ENCODE results near the gene ABCA1. TPM values are rescaled to one million over a fixed set of nuclear protein-coding genes. Genes with fewer than 3 reads are reported as not detected.

Gene ABCA1
- total RNA-seq, 2 donors from 2014 or later: 7.9 to 19.2 TPM

DNA sequence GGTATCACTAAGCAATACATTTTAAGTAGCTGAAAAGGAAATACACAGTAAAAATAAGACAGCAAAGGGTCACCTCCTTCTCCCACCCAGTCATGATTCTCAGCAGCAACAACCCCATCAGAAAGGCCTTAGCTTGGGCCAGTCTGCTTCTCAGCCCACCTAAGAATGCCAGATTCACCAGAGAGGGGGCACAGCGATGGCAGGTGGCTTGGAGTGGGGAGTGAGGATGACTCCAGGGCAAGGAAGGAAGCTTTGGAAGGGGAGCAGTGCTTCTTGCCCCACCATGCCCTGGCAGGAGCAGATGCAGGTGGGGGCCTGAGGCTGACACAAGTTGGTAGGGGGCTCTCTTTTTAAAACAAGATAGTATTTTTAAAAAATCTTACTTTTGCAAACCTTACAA lies 51.4 kb downstream of the ABCA1 start:
- no peaks in the 10 kb centered on the region for H3K27me3 ChIP-seq
- no peaks in the 10 kb centered on the region for H3K9me3 ChIP-seq
- no peak overlapping the region for H3K27ac ChIP-seq
- peaks cover 19% of the 10 kb centered on the region for H3K36me3 ChIP-seq
- TF ChIP-seq CTCF (IDR thresholded peaks at IDR 0.05): no peak
- H3K4me1 ChIP-seq: peaks cover 0 to 24% of the 10 kb centered on the region in 2 donors
- no peak overlapping the region for H3K4me3 ChIP-seq
- no peak for DNase-seq (ENCODE audit: low spot score)

DNA sequence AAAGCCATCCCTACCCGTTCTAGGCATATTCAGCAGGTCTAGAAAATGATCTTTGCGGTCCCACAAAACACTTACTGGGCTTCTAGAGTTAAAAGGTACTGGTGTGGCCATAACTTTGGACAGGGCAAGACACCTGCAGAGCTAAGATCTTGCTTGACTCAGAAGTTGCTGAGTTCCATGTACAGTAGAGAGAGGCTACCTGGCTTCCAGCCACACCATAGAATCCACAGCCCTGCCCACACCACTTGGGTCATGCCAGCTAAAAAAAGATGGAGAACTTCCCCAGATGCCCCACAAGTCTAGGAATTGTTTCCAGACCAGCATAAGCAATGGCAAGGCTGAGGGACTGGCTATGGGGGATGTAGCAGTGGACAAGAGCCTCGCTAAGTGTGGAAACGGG lies 52.1 kb downstream of the ABCA1 start:
- Histone ChIP-seq H3K9me3 (no peaks in the 10 kb centered on the region), H3K36me3 (peaks cover 19% of the 10 kb centered on the region), H3K4me3 (no peak overlapping the region), H3K4me1 (peaks cover 0 to 24% of the 10 kb centered on the region in 2 donors), H3K27me3 (no peaks in the 10 kb centered on the region), H3K27ac (no peak overlapping the region)
- no peak for TF ChIP-seq CTCF (IDR thresholded peaks at IDR 0.05)
- DNase-seq (ENCODE audit: low spot score): no peak

DNA sequence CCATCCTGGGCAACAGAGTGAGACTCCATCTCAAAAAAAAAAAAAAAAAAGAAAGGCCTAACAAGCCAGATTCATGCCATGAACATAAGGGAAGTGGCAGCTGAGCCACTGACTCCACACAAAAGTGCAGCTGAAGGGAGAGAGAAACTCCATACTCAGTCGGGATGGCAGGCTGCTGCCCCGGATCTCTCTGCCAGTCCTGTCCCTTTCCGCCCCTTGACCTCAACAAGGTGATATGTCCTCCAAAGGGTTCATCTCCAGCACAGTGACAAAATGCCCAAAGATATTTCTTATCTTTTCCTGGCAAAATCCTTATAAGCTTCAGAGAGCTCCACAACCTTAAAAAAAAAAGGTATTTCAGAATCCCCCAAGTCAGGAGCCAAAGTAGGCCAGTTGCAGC lies 52.6 kb downstream of the ABCA1 start:
- DNase-seq (ENCODE audit: low spot score): no peak
- Histone ChIP-seq H3K27ac (no peak overlapping the region), H3K27me3 (no peaks in the 10 kb centered on the region), H3K36me3 (peaks cover 14% of the 10 kb centered on the region), H3K4me1 (peaks cover 0 to 26% of the 10 kb centered on the region in 2 donors), H3K9me3 (no peaks in the 10 kb centered on the region), H3K4me3 (no peak overlapping the region)
- TF ChIP-seq CTCF (IDR thresholded peaks at IDR 0.05): no peak

- no peak for DNase-seq (ENCODE audit: low spot score)
- Histone ChIP-seq H3K9me3 (no peaks in the 10 kb centered on the region), H3K36me3 (peaks cover 14% of the 10 kb centered on the region), H3K4me1 (peaks cover 0 to 39% of the 10 kb centered on the region in 2 donors), H3K27me3 (no peaks in the 10 kb centered on the region), H3K4me3 (no peak overlapping the region), H3K27ac (peak overlapping the region; percentile 39 to 64)
- no peak for TF ChIP-seq CTCF (IDR thresholded peaks at IDR 0.05)
Observed at GRCh38 chr9:104873489-104873850, 54.5 kb downstream of the ABCA1 start.

DNA sequence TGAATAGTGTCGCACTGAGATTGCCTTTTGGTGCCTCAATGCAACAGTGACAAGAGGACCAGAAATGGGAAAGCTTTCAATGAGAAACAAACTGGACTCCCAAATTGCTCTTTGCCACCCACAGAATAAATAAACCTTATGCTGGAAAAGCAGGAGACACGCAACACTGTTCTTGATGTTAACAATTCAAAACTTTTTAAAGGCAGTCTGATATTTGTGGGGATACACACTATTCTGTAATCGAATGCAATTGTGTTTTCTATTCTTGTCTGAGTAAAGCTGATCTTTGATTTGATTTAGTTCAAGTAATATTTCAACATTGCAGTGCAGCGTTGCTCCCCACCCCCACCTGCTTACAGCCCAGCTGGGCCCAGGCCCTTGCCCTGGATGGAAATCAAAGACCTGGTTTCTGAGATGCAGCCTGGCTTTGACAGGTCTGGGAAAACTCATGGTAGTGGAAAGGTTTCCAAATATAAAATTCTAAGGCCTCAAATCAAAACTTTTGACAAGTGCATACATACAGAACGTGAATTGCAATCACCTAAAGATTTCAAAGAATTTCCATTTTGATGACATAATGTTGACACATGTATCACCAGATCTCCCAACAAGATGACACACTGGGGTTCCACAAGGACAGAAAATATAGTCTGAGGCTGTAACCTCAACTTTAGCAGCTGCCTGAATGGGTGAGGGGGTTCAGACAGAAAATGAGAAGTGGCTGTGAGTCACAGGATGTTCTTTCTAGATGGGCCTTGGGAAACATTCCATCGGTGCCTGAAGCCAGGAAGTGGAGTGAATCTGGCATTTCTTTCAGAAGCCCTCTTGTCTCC lies 55.1 kb downstream of the ABCA1 start:
- H3K4me1 ChIP-seq: peaks cover 0 to 43% of the 10 kb centered on the region in 2 donors
- H3K9me3 ChIP-seq: no peaks in the 10 kb centered on the region
- no peak for TF ChIP-seq CTCF (IDR thresholded peaks at IDR 0.05)
- no peak overlapping the region for H3K4me3 ChIP-seq
- H3K36me3 ChIP-seq: peaks cover 16% of the 10 kb centered on the region
- peak overlapping the region; percentile 39 to 64 for H3K27ac ChIP-seq
- no peaks in the 10 kb centered on the region for H3K27me3 ChIP-seq
- peak; percentile 67 for DNase-seq (ENCODE audit: low spot score)
